PC-9 (cell line): Measurements from ENCODE around the gene GOT2.

Experiments used
- EZH2 ChIP-seq: fragments of 200-600 bp; sonication (generic); IDR thresholded peaks from 2 replicates; pipeline ENCODE4 v1.8.0; 2017; ENCODE audit warnings: antibody characterized with exemption, low read depth
- TF ChIP-seq, protein P1 (sequence below): fragments of 200-600 bp; sonication (generic); conservative IDR thresholded peaks from 2 replicates; pipeline ENCODE4 v1.6.1; 2017; ENCODE audit warnings: mixed run types, antibody characterized with exemption, mild to moderate bottlenecking, moderate library complexity

DNA sequence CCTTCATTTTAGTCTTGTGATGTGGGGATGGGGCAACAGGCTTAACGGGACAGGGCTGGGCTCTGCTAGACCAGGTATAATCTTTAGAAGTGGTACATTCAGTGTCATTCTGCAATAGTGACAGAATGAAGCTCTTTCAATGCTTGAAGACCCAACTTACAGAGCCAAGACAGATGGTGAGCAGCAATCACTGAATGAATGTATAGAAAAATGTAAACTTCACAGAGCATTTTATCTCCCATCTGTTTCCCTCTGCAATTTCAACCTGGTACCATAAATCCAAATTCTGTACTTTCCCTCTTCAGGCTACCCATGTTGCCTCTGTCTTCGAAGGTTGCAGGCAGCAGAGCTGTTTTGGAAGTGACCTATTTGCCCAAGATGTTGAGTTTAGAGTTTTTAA lies 33.5 kb upstream of the GOT2 start:
- TF ChIP-seq, protein P1, sequence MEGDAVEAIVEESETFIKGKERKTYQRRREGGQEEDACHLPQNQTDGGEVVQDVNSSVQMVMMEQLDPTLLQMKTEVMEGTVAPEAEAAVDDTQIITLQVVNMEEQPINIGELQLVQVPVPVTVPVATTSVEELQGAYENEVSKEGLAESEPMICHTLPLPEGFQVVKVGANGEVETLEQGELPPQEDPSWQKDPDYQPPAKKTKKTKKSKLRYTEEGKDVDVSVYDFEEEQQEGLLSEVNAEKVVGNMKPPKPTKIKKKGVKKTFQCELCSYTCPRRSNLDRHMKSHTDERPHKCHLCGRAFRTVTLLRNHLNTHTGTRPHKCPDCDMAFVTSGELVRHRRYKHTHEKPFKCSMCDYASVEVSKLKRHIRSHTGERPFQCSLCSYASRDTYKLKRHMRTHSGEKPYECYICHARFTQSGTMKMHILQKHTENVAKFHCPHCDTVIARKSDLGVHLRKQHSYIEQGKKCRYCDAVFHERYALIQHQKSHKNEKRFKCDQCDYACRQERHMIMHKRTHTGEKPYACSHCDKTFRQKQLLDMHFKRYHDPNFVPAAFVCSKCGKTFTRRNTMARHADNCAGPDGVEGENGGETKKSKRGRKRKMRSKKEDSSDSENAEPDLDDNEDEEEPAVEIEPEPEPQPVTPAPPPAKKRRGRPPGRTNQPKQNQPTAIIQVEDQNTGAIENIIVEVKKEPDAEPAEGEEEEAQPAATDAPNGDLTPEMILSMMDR: no peak
- TF ChIP-seq EZH2: no peak
